ENCODE data around the gene HNMT.
"Not testable (repeated sequence)": the region's sequence is repeated elsewhere in the genome, so short reads cannot be mapped to it uniquely, and the experiment has no call there.

GRCh38 chr2:137922171-137922570, 42.1 kb upstream of the HNMT start:
- not testable (repeated sequence) for TF ChIP-seq CTCF (IDR thresholded peaks at IDR 0.05; ENCODE audit: insufficient read depth, low read length); REST (IDR thresholded peaks at IDR 0.05; ENCODE audit: insufficient replicate concordance, low read depth); GABPA (IDR thresholded peaks at IDR 0.05; ENCODE audit: low read depth); POLR2AphosphoS5 (IDR thresholded peaks at IDR 0.05; ENCODE audit: low read depth); SPI1 (IDR thresholded peaks at IDR 0.05; ENCODE audit: borderline replicate concordance, low read depth)

Measured in HL-60 (cell line).